Measurements from ENCODE around the gene RRP1B. TPM values are rescaled to one million over a fixed set of nuclear protein-coding genes. Genes with fewer than 3 reads are reported as not detected.

The RRP1B gene
- total and polyA plus RNA-seq, 12 donors, result 5.0 to 11.3 (median 8.4) TPM

DNA sequence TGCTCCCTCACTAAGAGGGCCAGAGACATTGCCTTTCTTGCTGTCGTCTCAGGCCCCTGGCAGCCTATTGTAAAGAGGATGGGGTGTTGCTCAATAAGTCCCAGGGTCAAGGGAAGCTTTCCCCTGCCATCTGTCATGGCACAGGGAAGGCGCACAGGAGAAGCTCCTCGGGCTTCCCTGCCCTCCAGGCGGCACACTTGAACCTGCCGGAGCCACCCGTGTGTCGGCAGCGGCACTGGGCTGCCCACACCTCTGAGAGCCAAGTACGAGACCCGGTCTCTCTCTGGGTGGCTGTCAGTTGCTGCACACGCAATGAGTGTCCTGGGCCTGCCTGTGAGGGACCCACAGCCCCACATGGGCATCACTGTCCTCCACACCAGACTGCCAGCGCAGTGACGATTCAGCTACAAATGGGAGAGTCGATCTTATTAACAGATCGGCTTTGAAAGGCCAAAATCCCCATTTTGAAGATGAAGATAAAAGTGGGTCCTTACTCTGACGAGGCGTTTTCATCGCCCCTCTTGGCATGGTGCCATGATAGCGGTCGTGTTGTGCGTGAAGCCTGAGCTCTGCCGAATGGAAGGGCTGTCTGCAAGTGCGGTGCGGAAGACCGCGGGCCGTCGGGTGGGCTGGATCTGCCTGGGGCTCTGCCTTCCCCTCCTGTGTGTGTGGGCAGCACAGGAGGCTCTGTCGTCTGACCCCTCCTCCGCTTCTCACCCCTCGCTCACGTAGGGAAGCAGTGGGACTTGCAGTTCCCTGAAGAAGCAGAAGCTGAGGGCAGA is 30.4 kb downstream of the RRP1B start:
- intact Hi-C loops (cut with DNase I), result loop anchor here in 1 of 10 donors (10.0 kb wide), 1 partner anchor 55 kb away; no protein-coding TSS in a partner anchor
- H3K9me3 ChIP-seq, result no peaks in the 10 kb centered on the region
- TF ChIP-seq, protein P1, sequence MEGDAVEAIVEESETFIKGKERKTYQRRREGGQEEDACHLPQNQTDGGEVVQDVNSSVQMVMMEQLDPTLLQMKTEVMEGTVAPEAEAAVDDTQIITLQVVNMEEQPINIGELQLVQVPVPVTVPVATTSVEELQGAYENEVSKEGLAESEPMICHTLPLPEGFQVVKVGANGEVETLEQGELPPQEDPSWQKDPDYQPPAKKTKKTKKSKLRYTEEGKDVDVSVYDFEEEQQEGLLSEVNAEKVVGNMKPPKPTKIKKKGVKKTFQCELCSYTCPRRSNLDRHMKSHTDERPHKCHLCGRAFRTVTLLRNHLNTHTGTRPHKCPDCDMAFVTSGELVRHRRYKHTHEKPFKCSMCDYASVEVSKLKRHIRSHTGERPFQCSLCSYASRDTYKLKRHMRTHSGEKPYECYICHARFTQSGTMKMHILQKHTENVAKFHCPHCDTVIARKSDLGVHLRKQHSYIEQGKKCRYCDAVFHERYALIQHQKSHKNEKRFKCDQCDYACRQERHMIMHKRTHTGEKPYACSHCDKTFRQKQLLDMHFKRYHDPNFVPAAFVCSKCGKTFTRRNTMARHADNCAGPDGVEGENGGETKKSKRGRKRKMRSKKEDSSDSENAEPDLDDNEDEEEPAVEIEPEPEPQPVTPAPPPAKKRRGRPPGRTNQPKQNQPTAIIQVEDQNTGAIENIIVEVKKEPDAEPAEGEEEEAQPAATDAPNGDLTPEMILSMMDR (IDR thresholded peaks at IDR 0.05), result no peak
- no peak overlapping the region for H3K27ac ChIP-seq
- H3K27me3 ChIP-seq, result no peaks in the 10 kb centered on the region
- ATAC-seq (no peak), DNase-seq (no peak)
- H3K36me3 ChIP-seq, result peaks cover 0 to 100% (median 75%) of the 10 kb centered on the region in 9 donors
- H3K4me3 ChIP-seq, result no peak overlapping the region
- WGBS, 2 donors, result 91 to 94% methylated on average over 32 of the region's 32 CpGs
- peaks cover 0 to 14% (median 0%) of the 10 kb centered on the region in 9 donors for H3K4me1 ChIP-seq

DNA sequence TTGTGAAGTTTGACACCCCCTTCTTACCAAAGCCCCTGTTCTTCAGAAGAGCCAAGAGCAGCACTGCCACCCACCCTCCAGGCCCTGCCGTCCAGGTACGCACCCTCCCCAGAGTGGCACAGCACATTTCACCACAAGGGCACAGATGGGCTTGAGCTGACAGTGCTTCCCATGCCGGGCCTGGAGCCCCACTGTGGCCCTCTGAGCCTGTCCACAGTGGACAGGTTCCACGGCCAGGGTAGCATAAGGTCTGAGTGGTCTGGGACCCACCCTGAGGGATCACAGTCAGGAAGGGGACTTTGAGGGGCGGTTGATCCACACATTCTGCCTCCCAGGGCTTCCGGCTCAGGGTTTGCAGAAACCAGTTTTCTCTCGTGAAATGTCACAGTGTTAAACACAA is 31.0 kb downstream of the RRP1B start:
- H3K4me1 ChIP-seq, result peaks cover 0 to 14% (median 0%) of the 10 kb centered on the region in 9 donors
- no peaks in the 10 kb centered on the region for H3K27me3 ChIP-seq
- H3K4me3 ChIP-seq, result no peak overlapping the region
- intact Hi-C loops (cut with DNase I), result no loop called here
- TF ChIP-seq, protein P1 (IDR thresholded peaks at IDR 0.05), result no peak
- ATAC-seq, result no peak
- 94 to 96% methylated on average over 7 of the region's 7 CpGs for WGBS, 2 donors
- no peak for DNase-seq
- no peak overlapping the region for H3K27ac ChIP-seq
- no peaks in the 10 kb centered on the region for H3K9me3 ChIP-seq
- peaks cover 0 to 100% (median 69%) of the 10 kb centered on the region in 9 donors for H3K36me3 ChIP-seq

DNA sequence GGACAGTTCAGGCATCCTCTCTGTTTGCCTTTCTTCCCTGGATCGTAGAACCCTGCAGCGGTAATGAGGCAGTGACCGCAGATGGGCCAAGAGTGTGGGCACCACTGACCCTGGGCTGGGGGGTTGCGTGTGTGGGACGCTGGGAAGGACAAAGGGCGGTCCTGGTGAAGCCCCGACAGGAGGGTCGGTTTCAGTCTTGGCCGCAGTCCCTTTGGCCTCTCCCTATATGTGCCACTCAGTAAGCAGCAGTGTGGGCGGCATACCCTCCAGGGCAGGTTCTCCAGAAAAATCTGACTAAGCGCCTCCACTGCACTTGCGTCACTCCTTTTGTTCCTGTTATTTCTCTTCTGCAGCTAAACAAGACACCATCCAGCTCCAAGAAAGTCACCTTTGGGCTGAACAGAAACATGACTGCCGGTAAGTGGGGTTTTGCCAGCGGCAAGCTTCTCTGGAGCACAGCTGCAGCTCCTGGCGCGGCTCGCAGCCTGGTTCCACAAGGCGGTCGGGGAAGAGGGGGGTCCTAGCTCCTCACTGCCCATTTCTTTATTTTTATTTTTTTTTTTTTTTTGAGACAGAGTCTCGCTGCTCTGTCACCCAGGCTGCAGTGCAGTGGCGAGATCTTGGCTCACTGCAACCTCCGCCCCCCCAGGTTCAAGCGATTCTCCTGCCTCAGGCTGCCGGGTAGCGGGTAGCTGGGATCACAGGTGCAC is 31.9 kb downstream of the RRP1B start:
- 97% methylated on average over 25 of the region's 25 CpGs for WGBS, 2 donors
- intact Hi-C loops (cut with DNase I), result no loop called here
- H3K4me3 ChIP-seq, result no peak overlapping the region
- H3K9me3 ChIP-seq, result no peaks in the 10 kb centered on the region
- ATAC-seq (no peak), DNase-seq (no peak)
- H3K4me1 ChIP-seq, result peaks cover 0 to 14% (median 0%) of the 10 kb centered on the region in 9 donors
- H3K36me3 ChIP-seq, result peaks cover 0 to 100% (median 60%) of the 10 kb centered on the region in 9 donors
- TF ChIP-seq, protein P1 (IDR thresholded peaks at IDR 0.05), result no peak
- no peaks in the 10 kb centered on the region for H3K27me3 ChIP-seq
- no peak overlapping the region for H3K27ac ChIP-seq

DNA sequence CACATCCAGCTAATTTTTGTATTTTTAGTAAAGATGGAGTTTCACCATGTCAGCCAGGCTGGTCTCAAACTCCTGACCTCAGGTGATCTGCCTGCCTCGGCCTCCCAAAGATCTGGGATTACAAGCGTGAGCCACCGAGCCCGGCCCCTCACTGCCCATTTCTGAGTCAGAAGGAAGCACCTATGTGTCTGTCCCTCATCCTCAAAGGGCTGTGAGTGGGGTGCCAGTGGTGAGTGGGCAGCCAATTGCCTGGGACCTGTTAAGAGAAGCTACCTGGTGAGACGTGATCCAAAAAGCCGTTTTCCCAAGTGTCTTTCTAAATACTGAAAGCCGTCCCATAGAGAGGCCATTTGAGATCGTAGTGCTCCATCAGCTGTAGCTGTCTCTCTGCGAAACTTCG is 32.4 kb downstream of the RRP1B start:
- intact Hi-C loops (cut with DNase I), result no loop called here
- TF ChIP-seq, protein P1 (IDR thresholded peaks at IDR 0.05), result no peak
- no peaks in the 10 kb centered on the region for H3K9me3 ChIP-seq
- peaks cover 0 to 14% (median 0%) of the 10 kb centered on the region in 9 donors for H3K4me1 ChIP-seq
- 93 to 97% methylated on average over 10 of the region's 10 CpGs for WGBS, 2 donors
- no peak overlapping the region for H3K4me3 ChIP-seq
- H3K36me3 ChIP-seq, result peaks cover 0 to 100% (median 55%) of the 10 kb centered on the region in 9 donors
- no peaks in the 10 kb centered on the region for H3K27me3 ChIP-seq
- H3K27ac ChIP-seq, result no peak overlapping the region
- DNase-seq (no peak), ATAC-seq (no peak)
